Measurements from ENCODE around the gene SERPINA6.

- TF ChIP-seq CTCF (IDR thresholded peaks at IDR 0.05; ENCODE audit: insufficient read depth, low read depth, low read length) (no peak), EZH2 (IDR thresholded peaks at IDR 0.05; ENCODE audit: insufficient read depth, low read length) (no peak)
Observed at GRCh38 chr14:94368243-94368590, 45.1 kb upstream of the SERPINA6 start.

All from astrocyte (in vitro differentiated cells and primary cell).